Activated naive CD8-positive, alpha-beta T cell treated with anti-CD3 and anti-CD28 coated beads for 36 hours (primary cell): Measurements from ENCODE around the gene WDR93. TPM values are rescaled to one million over a fixed set of nuclear protein-coding genes. Genes with fewer than 3 reads are reported as not detected.

ENCODE experiments used
- DNase-seq: peaks from one replicate; pipeline ENCODE4 v3.0.0; 2021
- H3K27ac Mint-ChIP-seq: one replicate; pipeline ENCODE4 v1.8.0; 2022; ENCODE audit warnings: mild to moderate bottlenecking, moderate library complexity, mixed read lengths
- H3K27me3 Mint-ChIP-seq: one replicate; pipeline ENCODE4 v1.8.0; 2022; ENCODE audit warnings: mild to moderate bottlenecking, mixed read lengths
- H3K36me3 Mint-ChIP-seq: one replicate; pipeline ENCODE4 v1.8.0; 2021; ENCODE audit warnings: mild to moderate bottlenecking, mixed read lengths
- H3K4me1 Mint-ChIP-seq: one replicate; pipeline ENCODE4 v1.8.0; 2021; ENCODE audit warnings: mixed read lengths
- H3K4me3 Mint-ChIP-seq: one replicate; pipeline ENCODE4 v1.8.0; 2022; ENCODE audit warnings: mild to moderate bottlenecking, moderate library complexity, mixed read lengths
- H3K9me3 Mint-ChIP-seq: one replicate; pipeline ENCODE4 v1.8.0; 2022; ENCODE audit warnings: mixed read lengths
- total RNA-seq, 2 experiments: library from RNA; stranded (reverse); gene quantifications; one replicate each; pipeline ENCODE4 v1.2.3, GENCODE V29; 2021

Gene WDR93
- total RNA-seq, 2 experiments from 2014 or later: not detected

GRCh38 chr15:89758981-89759380 is 68.4 kb downstream of the WDR93 start:
- H3K9me3 Mint-ChIP-seq: no peaks in the 10 kb centered on the region
- no peaks in the 10 kb centered on the region for H3K36me3 Mint-ChIP-seq
- H3K4me1 Mint-ChIP-seq: no peaks in the 10 kb centered on the region
- peaks cover 3% of the 10 kb centered on the region for H3K27me3 Mint-ChIP-seq
- H3K4me3 Mint-ChIP-seq: no peak overlapping the region
- H3K27ac Mint-ChIP-seq: no peak overlapping the region
- DNase-seq: no peak

DNA sequence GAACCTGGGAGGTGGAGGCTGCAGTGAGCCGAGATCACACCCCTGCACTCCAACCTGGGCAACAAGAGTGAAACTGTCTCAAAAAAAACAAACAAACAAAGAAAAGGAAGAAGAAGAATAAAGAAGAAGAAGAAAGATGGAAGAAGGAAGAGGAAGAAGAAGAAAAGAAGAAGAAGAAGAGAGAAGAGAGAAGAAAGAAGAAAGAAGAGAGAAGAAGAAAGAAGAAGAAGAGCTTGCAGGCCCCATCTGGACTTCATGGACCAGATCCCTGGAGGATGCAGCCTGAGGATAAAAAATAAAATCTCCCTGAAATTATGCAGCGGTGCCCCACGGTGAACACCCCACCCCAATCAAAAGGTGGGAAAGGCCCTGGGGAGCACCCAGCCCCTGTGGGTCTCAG is 69.2 kb downstream of the WDR93 start:
- Mint-ChIP-seq H3K9me3 (no peaks in the 10 kb centered on the region), H3K27ac (no peak overlapping the region), H3K4me3 (no peak overlapping the region), H3K4me1 (no peaks in the 10 kb centered on the region), H3K27me3 (no peaks in the 10 kb centered on the region), H3K36me3 (no peaks in the 10 kb centered on the region)
- no peak for DNase-seq

- H3K27ac Mint-ChIP-seq: no peak overlapping the region
- H3K27me3 Mint-ChIP-seq: no peaks in the 10 kb centered on the region
- H3K36me3 Mint-ChIP-seq: no peaks in the 10 kb centered on the region
- no peak overlapping the region for H3K4me3 Mint-ChIP-seq
- H3K9me3 Mint-ChIP-seq: no peaks in the 10 kb centered on the region
- no peaks in the 10 kb centered on the region for H3K4me1 Mint-ChIP-seq
- peak; percentile 70 for DNase-seq
Observed at GRCh38 chr15:89760303-89761008, 69.8 kb downstream of the WDR93 start.

DNA sequence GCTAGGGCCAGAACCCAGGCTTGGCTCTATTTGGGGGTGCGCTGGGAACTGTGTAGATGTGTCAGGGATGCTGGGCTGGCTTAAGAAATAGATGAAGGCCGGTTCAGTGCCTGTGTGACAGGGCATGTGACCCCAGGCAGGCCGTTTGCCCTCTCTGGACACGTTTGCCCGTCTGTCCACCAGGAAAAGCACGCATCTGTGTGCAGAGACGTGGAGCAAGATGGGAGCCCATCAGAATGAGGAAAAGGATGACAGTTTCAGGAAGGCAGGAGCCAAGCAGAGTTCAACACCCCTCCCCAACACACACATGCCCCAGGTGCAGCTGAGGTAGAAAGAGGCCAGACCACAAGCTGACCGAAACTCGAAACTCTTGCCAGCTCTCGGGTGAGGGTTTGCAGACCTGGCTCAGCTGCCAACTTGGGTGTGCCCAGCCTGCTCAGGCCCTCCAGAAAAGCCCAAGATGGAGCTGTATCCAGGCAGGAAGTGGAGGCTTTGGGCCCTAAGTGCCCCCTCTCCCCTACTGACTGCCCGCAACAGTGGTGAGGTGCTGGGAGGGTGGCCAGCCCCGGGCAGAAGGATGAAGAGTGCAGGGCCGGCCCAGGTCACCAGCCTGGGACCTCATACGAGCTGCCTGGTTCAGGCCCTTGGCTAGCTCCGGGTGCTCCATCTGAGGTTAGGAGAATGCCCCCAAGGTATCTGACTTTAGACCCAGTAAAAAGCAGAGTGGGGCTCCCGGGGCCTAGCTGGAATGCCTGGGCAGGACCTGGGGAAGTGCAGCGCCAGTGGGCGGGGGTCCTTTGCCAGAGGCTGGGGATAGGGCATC is 70.6 kb downstream of the WDR93 start:
- Mint-ChIP-seq H3K27ac (no peak overlapping the region), H3K4me3 (no peak overlapping the region), H3K36me3 (no peaks in the 10 kb centered on the region), H3K9me3 (no peaks in the 10 kb centered on the region), H3K4me1 (no peaks in the 10 kb centered on the region), H3K27me3 (no peaks in the 10 kb centered on the region)
- no peak for DNase-seq

- Mint-ChIP-seq H3K36me3 (no peaks in the 10 kb centered on the region), H3K9me3 (no peaks in the 10 kb centered on the region), H3K4me3 (no peak overlapping the region), H3K27ac (no peak overlapping the region), H3K27me3 (no peaks in the 10 kb centered on the region), H3K4me1 (no peaks in the 10 kb centered on the region)
- DNase-seq: no peak
Observed at GRCh38 chr15:89761929-89762328, 71.3 kb downstream of the WDR93 start.

DNA sequence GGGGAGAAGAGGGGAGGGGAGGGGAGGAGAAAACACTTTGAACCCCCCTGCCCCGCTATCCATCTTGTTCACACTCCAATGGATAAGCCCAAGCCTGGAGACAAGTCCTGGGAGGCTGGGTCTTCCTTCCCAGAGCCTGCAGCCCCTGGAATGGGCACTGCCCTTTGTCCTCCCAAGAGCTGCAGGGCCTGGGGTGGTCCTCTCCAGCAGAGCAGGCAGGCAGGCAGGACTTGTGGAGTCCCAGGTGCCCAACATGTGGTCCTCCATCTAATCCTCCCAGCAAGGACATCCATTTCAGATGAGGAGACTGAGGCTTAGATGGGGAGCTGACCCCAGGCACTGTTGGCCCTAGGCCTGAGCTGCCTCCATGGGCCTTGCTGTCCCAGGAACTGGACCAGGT is 75.1 kb downstream of the WDR93 start:
- Mint-ChIP-seq H3K4me1 (no peaks in the 10 kb centered on the region), H3K36me3 (no peaks in the 10 kb centered on the region), H3K27ac (no peak overlapping the region), H3K27me3 (no peaks in the 10 kb centered on the region), H3K4me3 (no peak overlapping the region), H3K9me3 (no peaks in the 10 kb centered on the region)
- no peak for DNase-seq

GRCh38 chr15:89766357-89767311 is 76.0 kb downstream of the WDR93 start:
- H3K36me3 Mint-ChIP-seq: no peaks in the 10 kb centered on the region
- no peaks in the 10 kb centered on the region for H3K9me3 Mint-ChIP-seq
- no peak overlapping the region for H3K27ac Mint-ChIP-seq
- H3K27me3 Mint-ChIP-seq: no peaks in the 10 kb centered on the region
- DNase-seq: no peak
- H3K4me3 Mint-ChIP-seq: no peak overlapping the region
- no peaks in the 10 kb centered on the region for H3K4me1 Mint-ChIP-seq

- no peaks in the 10 kb centered on the region for H3K27me3 Mint-ChIP-seq
- H3K36me3 Mint-ChIP-seq: no peaks in the 10 kb centered on the region
- no peaks in the 10 kb centered on the region for H3K4me1 Mint-ChIP-seq
- DNase-seq: no peak
- H3K27ac Mint-ChIP-seq: no peak overlapping the region
- H3K4me3 Mint-ChIP-seq: no peak overlapping the region
- H3K9me3 Mint-ChIP-seq: no peaks in the 10 kb centered on the region
Observed at GRCh38 chr15:89767411-89767915, 76.9 kb downstream of the WDR93 start.

DNA sequence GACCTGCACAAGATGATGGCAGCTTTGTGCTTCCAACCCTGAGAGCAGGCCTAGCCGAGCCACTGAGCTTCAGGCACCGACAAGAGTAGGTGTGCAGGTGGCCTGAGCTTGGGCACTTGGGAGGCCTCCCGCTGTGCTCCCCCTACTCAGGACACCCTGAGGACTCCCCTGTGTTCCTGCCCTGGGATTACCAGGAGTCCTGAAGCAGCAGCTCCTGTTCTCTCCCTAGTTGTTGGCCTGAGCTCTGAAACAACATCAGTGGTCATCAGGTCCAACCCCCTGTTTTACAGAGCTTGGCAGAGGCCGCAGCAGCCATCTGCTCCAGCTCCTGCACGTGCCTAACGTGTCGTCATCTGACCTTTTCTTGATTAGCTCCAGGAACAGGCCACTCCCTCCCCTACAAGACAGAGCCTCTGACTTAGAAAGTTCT is 77.5 kb downstream of the WDR93 start:
- no peak overlapping the region for H3K27ac Mint-ChIP-seq
- H3K4me1 Mint-ChIP-seq: no peaks in the 10 kb centered on the region
- H3K36me3 Mint-ChIP-seq: no peaks in the 10 kb centered on the region
- H3K27me3 Mint-ChIP-seq: no peaks in the 10 kb centered on the region
- H3K9me3 Mint-ChIP-seq: no peaks in the 10 kb centered on the region
- H3K4me3 Mint-ChIP-seq: no peak overlapping the region
- DNase-seq: no peak

- Mint-ChIP-seq H3K9me3 (no peaks in the 10 kb centered on the region), H3K27ac (no peak overlapping the region), H3K4me1 (no peaks in the 10 kb centered on the region), H3K27me3 (no peaks in the 10 kb centered on the region), H3K4me3 (no peak overlapping the region), H3K36me3 (no peaks in the 10 kb centered on the region)
- no peak for DNase-seq
Observed at GRCh38 chr15:89769366-89769765, 78.8 kb downstream of the WDR93 start.

- Mint-ChIP-seq H3K4me3 (no peak overlapping the region), H3K4me1 (no peaks in the 10 kb centered on the region), H3K36me3 (no peaks in the 10 kb centered on the region), H3K27me3 (peaks cover 3% of the 10 kb centered on the region), H3K27ac (no peak overlapping the region), H3K9me3 (no peaks in the 10 kb centered on the region)
- DNase-seq: no peak
Observed at GRCh38 chr15:89770041-89770440, 79.4 kb downstream of the WDR93 start.

DNA sequence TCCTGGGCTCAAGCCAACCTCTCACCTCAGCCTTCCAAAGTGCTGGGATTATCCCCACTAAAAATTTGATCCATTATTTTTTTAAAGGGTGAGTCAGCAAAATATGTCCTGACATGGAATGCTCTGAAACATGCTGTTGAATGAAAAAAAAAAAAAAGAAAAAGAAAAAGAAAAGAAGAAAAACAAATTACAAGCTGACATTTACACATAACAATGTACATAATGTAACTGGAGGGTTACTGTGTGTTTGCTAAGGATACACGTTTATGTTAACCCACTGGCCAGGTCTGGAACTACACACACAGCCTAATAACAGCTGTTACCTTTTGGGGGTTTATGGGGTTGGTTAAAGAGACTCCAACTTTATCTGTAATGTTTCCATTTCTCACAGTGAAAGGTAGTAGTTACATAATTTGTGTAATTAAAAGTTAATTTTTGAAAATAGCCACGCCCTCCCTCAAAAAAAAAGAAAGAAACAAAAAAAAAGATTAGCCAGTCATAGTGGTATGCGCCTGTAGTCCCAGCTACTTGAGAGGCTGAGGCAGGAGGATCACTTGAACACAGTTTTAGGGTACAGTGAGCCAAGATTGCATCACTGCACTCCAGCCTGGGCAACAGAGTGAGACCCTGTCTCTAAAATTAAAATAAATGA is 82.4 kb downstream of the WDR93 start:
- Mint-ChIP-seq H3K27ac (no peak overlapping the region), H3K4me3 (no peak overlapping the region), H3K4me1 (no peaks in the 10 kb centered on the region)

DNA sequence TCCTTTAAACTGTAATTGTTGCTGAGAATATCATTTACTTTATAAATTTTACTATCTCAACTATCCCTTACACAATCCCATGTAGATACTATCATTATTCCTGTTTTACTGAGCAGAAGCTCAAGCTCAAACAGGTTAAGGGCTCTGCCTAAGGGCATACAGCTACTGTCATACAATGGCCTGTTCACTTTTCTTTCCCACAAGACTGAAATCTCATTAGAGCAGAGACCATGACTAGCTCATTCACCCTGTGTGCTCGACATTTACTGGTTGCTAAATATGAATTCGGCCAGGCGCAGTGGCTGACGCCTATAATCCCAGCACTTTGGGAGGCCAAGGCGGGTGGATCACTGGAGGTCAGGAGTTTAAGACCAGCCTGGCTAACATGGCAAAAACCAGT is 83.9 kb downstream of the WDR93 start:
- Mint-ChIP-seq H3K4me3 (no peak overlapping the region), H3K36me3 (no peaks in the 10 kb centered on the region), H3K27ac (no peak overlapping the region), H3K4me1 (no peaks in the 10 kb centered on the region), H3K9me3 (no peaks in the 10 kb centered on the region), H3K27me3 (peaks cover 35% of the 10 kb centered on the region)
- no peak for DNase-seq

More for the DNA sequence above, 82.4 kb downstream of the WDR93 start:
- H3K27me3 Mint-ChIP-seq: peaks cover 26% of the 10 kb centered on the region
- DNase-seq: no peak
- no peaks in the 10 kb centered on the region for H3K9me3 Mint-ChIP-seq
- no peaks in the 10 kb centered on the region for H3K36me3 Mint-ChIP-seq

DNA sequence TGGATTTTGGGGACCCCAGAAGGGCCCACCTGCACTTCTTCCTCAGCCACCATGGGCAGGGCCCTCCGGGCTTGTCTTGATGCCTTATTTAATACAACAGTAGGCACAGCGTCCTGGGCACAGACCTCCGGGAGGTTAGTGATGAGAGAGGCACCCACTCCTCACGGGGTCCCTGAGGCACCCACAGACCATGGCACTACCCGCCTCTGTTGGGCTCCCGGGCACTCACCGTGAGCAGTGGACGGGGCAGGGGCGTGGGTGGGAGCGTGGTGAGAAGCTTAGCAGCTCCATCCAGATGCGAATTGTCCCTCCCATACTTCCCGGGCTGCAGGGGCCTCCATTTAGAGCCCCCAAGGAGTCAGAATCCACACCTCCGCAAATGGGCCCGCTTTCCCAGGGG is 85.2 kb downstream of the WDR93 start:
- Mint-ChIP-seq H3K27ac (no peak overlapping the region), H3K4me3 (no peak overlapping the region), H3K9me3 (no peaks in the 10 kb centered on the region), H3K27me3 (peaks cover 43% of the 10 kb centered on the region), H3K4me1 (no peaks in the 10 kb centered on the region), H3K36me3 (no peaks in the 10 kb centered on the region)
- DNase-seq: no peak
